SK-MEL-5 (cell line): ENCODE measurements around the gene MTA1. TPM values are rescaled to one million over a fixed set of nuclear protein-coding genes. Genes with fewer than 3 reads are reported as not detected.

Experiments
- DNase-seq: peaks from one replicate; pipeline ENCODE4 v3.0.0-alpha.2; 2016; ENCODE audit warnings: low read depth, low spot score
- in situ Hi-C: cut with HindIII; loops from 2 replicates; pipeline ENCODE4 v1.10.0; 2016; ENCODE audit warnings: low sequenced_read_pairs, high pct_unique_total_duplicates, low pct_unique_long_range_greater_than_20kb
- polyA plus RNA-seq, 2 experiments: library from polyadenylated mRNA; depleted of rRNA; stranded (reverse); fragments of >200 nt; gene quantifications; 2 replicates each; pipeline ENCODE4 v1.2.3, GENCODE V29; 2015
- total RNA-seq: library from RNA; depleted of rRNA; stranded (reverse); fragments of >200 nt; shearing (Covaris generic); gene quantifications from 2 replicates; pipeline ENCODE4 v1.2.3, GENCODE V29; 2014; rRNA removed

MTA1 gene
- total RNA-seq, result 36.3 and 43.5 TPM in 2 replicates
- polyA plus RNA-seq (2015; cell fraction: cytosol; rRNA removed), result 73.8 and 102 TPM in 2 replicates
- 603 and 637 TPM in 2 replicates for polyA plus RNA-seq (2015; cell fraction: nucleus; rRNA removed)

DNA sequence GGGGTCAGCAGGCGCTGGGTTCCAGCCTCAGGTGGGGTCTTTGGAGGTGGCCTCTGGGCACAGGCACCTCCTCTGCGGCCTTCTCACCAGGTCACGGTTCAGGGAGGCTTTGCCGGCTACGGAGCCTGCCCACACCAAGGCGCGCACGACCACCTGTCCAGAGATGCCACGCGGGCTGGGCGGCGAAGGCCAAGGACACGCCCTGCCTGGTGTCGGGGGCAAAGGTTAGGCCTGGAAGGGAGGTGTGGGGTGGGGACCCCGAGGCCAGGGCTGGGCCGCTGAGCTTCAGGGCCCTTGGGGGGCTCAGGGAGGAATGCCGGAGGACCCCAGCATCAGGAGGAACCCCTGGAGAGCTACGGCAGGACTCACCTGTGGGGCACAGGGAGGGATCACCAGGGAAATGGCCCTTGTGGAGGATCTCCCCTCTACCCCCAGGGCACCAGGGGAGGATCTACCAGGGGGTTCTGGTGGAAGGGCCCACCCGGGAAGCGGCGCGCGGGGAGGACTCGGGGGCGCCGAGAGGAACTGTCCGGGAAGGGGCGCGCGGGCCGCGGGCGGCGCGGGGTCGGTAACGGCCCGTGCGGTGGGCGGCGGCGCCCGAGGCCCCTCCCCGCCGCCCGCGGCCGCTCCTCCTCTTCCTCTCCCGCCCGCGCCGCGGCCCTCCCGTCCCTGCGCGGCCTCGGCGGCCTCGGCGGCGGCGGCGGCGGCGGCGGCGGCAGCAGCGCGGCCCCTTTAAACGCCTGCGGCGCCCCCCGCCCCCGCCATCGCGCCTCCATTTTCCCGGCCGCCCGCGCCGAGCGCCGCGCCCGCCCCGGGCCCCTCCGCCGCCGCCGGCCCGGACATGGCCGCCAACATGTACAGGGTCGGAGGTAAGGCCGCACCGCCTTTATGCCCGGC is at the start of gene MTA1:
TSS of gene MTA1 (plus strand) at position 633 of the 897 bp plus-strand sequence. CDS start at position 842, 209 bp downstream.
- peak; percentile 44 for DNase-seq
- in situ Hi-C loops, result no loop called here

DNA sequence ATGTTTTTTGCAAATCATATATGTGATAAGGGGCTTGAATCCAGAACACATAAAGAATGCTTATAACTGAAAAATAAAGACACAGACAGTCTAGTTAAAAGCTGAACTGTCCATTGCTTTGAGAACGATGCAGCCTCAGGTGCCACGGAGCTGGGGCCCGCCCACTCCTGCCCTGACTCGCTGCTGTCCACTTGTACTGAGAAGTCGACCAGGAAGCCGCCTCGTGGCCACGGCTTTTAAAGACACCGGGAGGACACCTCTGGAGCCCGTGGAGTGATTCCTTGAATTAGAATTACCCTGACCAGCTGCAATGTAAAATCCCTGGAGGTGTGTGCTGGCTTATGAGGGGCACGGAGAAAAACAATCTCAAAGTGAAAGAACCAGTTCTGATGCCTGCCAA is 45.2 kb upstream of the MTA1 start:
- peak; percentile 22 for DNase-seq

DNA sequence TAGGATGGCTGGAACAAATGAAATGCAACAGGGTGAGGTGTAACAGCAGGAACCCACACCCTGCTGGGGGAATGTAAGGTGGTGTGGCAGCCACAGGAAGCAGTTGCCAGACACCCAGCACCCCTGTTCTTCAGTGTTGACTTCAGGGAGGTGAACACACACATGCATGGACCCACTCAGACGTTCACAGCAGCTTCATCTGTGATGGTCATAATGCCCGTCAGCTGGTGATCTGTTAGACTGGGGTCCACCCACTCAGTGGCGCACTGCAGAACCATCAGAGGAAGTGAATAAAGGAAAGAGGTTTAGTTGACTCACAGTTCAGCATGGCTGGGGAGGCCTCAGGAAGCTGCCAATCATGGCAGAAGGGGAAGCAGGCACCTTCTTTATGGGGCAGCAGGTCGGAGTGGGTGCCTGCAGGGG is 44.0 kb upstream of the MTA1 start:
- in situ Hi-C loops, result no loop called here
- no peak for DNase-seq

More for the DNA sequence above, 45.2 kb upstream of the MTA1 start:
- in situ Hi-C loops, result no loop called here

DNA sequence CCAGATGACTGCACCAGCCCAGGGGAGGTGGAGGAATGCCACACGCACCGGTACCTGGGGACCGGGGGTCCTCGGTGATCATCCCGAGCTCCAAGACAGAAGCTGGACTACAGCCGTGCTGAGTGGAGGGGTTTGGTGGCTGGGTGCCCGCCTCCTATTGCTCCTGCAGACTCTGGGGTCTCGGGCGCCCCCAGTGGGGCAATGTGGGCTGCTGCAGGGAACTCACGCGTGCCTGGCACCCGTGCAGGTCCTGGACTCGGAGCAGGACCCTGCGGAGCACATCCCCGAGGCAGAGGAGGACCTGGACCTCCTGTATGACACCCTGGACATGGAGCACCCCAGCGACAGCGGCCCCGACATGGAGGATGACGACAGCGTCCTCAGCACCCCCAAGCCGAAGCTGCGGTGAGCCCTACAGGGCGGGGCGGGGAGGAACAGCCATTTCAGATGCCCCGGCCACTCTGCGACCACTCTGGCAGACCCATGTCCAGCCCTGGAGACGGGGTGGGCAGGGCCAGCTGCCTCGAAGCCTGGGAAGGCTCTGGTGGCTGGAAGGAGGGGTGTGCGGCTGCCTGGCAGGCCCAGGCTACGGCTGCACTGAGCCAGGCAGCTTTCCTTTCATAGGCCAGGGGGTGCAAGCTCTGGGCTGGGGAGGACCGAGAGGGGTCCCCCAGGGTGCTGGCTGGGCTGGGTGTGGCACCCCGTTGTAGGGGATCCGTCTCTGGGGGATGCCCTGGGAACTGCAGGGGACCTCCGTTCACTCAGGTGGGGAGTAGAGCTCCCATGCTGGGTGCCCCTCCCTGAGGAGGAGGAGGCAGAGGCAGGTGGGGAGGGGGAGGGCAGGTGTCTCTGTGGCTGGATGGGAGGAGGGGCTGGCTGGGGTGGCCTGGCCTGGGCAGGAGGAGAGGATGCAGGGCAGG is 42.8 kb upstream of the MTA1 start:
- peak; percentile 47 for DNase-seq
- in situ Hi-C loops, result no loop called here

DNA sequence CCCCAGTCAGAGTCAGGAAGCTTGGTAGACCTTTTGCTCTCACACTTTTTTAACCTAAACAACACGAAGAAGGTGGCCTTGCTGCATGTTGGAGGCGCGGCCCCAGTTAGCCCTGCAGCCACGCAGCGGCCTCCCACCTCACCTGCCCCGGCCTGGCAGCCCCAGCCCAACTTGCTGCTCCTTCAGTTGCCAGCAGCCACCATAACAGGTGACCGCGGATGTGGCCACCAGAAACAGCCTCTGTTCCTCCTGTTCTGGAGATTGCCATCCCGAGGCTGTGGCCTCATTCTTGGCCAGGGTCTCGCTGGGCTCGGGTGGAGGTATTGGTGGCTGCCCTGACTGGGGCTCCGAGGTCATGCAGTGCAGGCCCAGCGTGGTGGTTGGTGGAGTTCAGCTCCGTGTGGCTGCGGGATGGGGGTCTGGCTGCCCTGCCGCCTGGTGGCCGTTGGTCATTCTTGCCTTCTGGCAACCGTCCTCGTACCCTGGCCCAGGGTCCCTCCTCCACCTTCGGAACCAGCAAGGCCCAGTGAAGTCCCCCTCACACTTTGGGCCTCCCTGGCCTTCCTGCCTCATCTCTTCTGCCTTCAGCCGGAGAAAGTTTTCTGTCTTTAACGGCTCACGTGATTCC is 42.0 kb upstream of the MTA1 start:
- DNase-seq, result no peak
- in situ Hi-C loops, result no loop called here

DNA sequence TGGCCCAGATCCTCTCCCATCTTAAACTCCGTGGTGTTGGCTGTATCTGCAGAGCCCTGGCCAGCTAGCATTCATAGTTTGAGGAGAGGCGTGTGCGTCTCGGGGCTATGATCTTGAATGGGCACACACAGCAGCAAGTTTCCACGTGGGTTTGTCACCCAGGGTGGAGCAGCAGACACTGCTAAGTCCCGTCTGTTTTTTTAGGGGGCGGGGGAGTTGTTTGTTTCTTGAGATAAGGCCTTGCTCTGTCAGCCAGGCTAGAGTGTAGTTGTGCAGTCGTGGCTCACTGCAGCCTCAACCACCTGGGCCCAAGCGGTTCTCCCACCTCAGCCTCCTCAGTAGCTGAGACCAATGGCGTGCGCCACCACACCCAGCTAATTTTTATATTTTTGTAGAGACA is 41.4 kb upstream of the MTA1 start:
- in situ Hi-C loops, result no loop called here
- no peak for DNase-seq

DNA sequence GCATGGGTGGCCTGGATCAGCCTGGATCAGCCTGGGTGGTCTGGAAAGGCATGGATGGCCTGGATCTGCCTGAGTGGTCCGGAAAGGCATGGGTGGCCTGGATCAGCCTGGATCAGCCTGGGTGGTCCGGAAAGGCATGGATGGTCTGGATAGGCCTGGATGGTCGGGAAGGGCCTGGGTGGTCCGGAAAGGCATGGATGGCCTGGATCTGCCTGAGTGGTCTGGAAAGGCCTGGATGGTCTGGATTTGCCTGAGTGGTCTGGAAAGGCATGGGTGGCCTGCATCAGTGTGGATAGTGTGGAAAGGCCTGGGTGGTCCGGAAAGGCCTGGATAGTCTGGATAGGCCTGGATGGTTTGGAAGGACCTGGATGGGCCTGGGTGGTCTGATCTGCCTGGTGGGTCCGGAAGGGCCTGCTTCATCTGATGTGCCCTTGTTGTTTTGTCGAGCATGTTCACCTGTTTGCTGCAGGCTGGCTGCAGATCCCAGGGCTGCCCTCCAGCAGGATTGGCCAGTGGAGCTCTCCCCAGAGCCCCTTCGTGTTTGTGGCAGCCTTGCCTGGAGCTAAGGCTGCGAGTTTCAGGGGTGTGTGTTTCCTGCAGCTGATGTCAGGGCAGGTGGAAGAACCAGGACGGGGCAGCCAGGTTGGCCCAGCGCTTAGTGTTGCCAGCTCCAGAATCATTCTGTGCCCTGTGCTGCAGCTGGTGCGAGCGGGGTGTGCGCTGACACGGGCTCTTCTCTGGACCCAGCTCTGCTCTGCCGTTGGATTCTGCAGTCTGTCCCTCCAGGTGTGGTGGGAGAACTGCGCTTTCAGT is 40.5 kb upstream of the MTA1 start:
- no peak for DNase-seq
- in situ Hi-C loops, result no loop called here

DNA sequence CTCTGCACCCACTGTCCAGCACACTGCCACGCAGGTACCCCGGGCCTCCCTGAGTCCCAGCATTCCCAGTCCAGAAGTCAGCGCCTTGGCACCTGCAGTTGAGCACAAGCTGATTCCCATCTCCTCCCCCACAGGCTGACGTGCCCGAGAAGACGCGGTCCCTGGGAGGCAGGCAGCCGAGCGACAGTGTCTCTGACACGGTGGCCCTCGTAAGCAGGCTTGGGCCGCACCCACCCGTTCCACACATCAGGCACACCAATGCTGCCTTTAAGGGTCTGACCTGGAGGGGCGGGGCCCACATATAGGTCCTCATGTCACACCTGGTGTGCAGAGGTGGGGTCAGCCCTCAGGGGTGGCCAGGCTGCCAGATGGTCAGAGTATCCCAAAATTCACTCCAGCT is 39.7 kb upstream of the MTA1 start:
- in situ Hi-C loops, result no loop called here
- no peak for DNase-seq

DNA sequence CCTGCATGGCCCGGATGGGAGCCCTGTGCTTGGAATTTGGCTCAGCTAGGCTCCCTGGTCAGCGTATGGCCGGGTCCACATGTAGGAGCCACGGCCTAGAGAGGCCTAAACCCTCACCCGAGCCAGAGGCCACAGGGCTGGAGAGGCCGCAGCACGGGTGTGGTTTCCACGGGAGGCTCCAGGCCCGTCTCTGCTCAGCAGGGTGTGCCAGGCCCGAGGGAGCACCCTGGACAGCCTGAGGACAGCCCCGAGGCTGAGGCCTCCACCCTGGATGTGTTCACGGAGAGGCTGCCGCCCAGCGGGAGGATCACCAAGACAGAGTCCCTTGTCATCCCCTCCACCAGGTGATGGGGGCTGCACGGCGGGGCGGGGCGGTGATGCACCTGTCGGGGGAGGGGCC is 38.9 kb upstream of the MTA1 start:
- no peak for DNase-seq
- in situ Hi-C loops, result no loop called here

DNA sequence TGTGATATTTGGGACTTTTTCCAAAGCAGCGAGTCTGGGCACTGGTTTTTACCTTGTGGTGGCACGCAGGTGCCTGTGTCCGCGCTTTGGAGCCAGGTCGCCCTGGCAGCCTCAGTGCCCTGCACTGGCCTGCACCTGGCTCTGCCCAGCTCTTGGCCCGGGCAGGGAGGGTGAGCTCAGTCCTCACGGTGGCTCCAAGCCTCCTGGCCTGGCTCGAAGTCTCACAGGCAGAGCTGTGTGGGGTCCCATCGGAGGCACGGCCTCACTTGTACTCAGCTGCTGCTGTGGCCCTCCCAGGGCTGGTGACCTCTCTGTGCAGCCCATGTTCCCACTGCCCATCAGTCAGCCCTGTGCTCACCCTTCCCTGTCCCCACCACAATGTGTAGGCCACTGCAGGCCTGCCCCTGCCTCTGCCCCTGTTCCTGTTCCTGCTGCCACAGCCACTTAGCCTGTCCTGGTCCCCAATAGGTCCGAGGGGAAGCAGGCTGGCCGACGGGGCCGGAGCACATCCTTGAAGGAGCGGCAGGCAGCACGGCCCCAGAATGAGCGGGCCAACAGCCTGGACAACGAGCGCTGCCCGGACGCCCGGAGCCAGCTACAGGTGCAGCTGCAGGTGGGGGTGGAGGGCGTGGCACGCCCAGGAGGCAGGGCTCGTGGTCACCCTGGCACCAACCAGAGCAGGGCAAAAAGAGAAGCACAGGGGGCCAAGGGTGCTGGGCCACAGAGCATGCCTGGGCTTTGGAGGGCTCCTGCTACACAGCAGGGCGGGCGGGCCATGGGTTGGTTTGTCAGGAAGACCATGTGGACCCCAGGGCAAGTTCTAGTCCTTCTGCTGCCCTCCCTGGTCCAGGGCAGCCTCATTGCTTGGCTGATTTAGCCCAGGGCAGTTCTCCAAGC is 37.9 kb upstream of the MTA1 start:
- in situ Hi-C loops, result no loop called here
- DNase-seq, result no peak

DNA sequence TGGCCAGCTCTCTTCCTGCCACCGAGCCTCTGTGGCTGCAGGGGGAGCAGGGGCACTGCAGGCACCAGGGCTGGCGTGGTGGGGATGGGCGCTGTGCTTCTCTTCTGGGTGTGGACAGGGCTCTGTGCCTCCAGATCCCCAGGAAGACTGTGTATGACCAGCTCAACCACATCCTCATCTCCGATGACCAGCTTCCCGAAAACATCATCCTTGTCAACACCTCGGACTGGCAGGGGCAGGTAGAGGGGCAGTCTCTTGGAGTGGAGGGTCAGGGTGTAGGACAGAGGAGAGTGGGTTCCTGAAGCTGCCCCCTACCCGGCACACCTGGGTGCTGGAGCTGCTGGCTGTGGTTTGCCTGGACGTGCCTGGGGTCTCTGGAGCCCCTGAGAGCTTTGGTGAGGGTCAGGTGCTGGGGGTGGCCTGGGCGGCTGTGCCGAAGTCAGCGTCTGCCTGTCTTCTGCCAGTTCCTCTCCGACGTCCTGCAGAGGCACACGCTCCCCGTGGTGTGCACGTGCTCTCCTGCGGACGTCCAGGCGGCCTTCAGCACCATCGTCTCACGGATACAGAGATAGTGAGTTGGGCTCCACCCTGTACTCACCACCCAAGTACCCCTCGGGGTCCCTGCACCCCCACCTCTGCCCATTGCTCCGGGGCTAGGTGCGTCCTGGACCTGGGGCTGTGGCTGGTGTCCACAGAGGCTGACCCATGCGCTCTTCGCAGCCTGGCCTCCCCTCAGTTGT is 37.1 kb upstream of the MTA1 start:
- DNase-seq, result no peak
- in situ Hi-C loops, result no loop called here

DNA sequence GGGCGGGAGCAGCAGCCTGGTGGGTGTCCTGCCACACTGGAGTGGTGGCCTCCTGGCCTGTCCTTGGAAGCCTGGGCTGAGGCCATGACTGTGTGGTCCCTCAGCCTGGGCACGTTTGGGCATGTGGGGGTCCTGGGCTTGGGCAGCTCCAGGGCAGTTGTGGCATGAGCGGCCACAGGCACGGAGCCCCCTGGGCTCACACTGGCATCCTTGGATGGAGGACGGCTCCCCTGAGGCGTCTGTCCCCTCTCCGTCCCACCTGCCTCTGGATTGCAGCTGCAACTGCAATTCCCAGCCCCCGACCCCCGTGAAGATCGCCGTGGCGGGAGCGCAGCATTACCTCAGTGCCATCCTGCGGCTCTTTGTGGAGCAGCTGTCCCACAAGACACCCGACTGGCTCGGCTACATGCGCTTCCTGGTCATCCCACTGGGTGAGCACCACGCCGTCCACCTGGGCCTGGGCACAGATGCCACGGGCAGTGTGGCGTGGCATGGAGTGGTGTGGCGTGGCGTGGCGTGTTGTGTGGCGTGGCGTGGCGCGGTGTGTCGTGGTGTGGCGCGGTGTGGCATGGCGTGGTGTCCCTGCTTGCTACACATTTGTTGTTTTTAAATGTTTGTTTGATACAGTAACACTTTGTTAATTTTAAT is 36.4 kb upstream of the MTA1 start:
- no peak for DNase-seq
- in situ Hi-C loops, result no loop called here

DNA sequence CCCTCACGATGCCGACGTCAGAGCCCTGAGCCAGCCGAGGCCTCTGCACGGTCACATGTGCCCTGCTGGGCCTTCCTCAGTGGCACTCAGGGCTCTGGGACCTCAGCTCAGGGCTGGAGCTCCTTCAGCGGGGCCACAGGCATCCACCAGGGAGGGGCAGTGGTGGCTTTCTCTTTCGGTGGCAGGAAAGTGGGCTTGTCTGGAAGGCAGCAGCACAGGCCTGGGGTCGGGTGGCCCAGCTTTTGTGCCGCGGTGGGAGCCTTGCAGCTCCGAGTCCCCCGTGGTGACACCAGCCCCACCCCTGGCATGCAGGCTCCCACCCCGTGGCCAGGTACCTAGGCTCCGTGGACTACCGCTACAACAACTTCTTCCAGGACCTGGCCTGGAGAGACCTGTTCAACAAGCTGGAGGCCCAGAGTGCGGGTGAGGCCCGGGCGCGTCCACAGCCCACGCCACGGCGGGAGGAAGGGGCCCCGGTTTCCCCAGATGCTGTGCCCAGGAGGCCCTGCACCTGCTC is 35.5 kb upstream of the MTA1 start:
- DNase-seq, result no peak
- in situ Hi-C loops, result no loop called here

DNA sequence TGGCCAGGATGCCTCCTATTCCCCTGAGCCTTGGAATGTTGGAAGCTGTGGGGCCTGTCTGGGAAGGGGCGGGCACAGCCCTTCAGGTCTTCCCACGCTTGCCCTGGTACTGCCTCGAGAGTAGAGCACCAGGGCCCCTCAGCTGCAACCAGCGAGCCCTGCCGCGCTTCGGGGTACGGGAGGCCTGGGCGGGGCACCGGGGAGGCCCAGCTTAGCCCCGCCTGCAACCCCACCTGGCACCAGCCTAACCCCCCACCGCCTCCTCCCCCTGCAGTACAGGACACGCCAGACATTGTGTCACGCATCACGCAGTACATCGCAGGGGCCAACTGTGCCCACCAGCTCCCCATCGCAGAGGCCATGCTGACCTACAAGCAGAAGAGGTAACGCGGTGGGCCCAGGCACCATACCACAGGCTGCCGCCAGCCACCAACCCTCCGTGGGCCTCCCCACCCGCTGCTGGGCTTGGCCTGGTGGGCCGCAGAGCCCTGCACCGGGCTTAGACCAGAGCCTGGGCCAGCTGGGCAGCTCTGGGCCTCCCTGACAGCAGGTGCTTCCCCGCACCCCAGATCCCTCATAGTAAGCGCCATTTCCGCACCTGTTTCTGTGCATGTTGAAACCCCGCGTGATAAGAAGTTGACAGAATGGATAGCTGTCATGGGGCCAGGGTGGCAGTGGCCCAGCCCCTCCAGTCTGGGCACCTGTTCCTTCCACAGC is 34.9 kb upstream of the MTA1 start:
- in situ Hi-C loops, result no loop called here
- no peak for DNase-seq

DNA sequence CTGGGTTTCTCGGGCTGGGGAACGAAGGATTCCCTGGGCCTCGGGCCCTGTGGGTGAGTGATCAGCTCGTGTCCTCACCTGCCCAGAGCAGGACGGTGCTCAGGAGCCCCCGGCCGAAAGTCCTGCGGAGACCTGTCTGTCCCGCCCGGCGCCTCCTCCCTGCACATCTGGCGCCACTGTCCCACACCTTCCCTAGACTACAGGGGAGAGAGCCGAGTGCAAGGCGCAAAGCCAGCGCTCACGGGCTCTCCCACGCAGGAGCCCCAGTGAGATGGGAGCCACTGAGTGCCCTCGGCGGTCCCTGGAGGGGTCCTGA is 34.3 kb upstream of the MTA1 start:
- in situ Hi-C loops, result no loop called here
- no peak for DNase-seq
